ENCODE data around the gene PODN. TPM values are rescaled to one million over a fixed set of nuclear protein-coding genes. Genes with fewer than 3 reads are reported as not detected.

PODN gene
- total RNA-seq, 1 donor from 2014 or later = 4.6 TPM

GRCh38 chr1:53083636-53084588, 21.9 kb downstream of the PODN start:
- no peak for DNase-seq (ENCODE audit: low spot score in 2 of 2, unreplicated experiment in 2 of 2)
- Mint-ChIP-seq H3K27ac (no peak overlapping the region), H3K9me3 (no peaks in the 10 kb centered on the region), H3K4me1 (peaks cover 8% of the 10 kb centered on the region), H3K27me3 (ENCODE audit: low read depth) (peaks cover 2% of the 10 kb centered on the region), H3K36me3 (no peaks in the 10 kb centered on the region), H3K4me3 (no peak overlapping the region)
- TF ChIP-seq CTCF (IDR thresholded peaks at IDR 0.05; ENCODE audit: unreplicated experiment) = no peak

- no peak for DNase-seq (ENCODE audit: low spot score in 2 of 2, unreplicated experiment in 2 of 2)
- peaks cover 8% of the 10 kb centered on the region for H3K4me1 Mint-ChIP-seq
- TF ChIP-seq CTCF (IDR thresholded peaks at IDR 0.05; ENCODE audit: unreplicated experiment) = no peak
- no peaks in the 10 kb centered on the region for H3K27me3 Mint-ChIP-seq (ENCODE audit: low read depth)
- no peak overlapping the region for H3K27ac Mint-ChIP-seq
- no peaks in the 10 kb centered on the region for H3K9me3 Mint-ChIP-seq
- H3K4me3 Mint-ChIP-seq = no peak overlapping the region
- no peaks in the 10 kb centered on the region for H3K36me3 Mint-ChIP-seq
Measured at GRCh38 chr1:53084589-53084971, 22.6 kb downstream of the PODN start.

DNA sequence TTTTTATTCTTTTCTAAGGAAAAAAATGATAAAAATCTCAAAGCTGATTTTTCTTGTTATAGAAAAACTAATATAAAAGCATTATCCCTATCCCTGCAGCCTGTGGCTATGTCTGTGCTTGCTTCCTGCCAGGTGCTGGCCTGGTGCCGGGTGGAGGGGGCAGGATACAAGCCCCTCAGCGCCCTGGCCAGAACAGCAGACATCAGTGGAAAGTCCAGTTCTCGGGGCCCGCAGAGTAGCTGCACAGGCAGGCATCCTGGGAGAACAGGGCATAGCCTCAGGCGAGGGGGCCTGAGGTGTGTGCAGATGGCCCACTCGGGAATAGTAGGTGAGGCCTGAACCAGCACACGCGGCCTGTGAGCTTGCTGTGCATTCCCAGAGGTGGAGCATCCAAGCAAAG, 23.4 kb downstream of the PODN start:
- no peak for DNase-seq (ENCODE audit: low spot score in 2 of 2, unreplicated experiment in 2 of 2)
- Mint-ChIP-seq H3K9me3 (no peaks in the 10 kb centered on the region), H3K4me3 (no peak overlapping the region), H3K4me1 (peaks cover 8% of the 10 kb centered on the region), H3K27me3 (ENCODE audit: low read depth) (no peaks in the 10 kb centered on the region), H3K27ac (no peak overlapping the region), H3K36me3 (no peaks in the 10 kb centered on the region)
- TF ChIP-seq CTCF (IDR thresholded peaks at IDR 0.05; ENCODE audit: unreplicated experiment) = no peak

DNA sequence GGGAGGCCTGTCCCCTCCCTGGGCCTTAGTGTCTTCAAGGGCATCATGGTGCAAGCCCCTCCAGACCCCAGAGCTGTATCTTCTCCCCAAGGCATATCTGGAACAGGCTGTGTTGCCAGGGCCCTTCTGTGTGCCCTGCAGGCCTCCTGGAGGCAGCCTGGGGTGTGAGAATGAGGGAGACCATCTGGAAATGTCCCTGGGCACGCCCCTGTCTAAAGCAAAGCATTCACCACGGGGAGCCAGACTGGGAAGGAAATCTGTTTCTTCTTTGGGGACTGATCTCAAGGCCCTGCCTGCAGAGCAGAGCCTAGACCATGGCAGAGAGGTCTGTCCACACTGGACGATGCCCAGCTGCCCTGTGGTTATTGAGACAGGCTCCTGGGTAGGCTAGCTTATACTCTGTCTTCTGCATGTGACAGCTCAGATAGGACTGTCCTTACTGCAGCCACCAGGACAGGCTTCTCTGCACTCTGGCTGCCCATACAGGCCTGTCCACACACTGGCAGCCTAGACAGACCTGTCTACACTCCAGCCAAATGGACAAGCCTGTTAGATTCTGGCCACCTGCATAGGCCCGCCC, 24.6 kb downstream of the PODN start:
- Mint-ChIP-seq H3K4me1 (peaks cover 8% of the 10 kb centered on the region), H3K27me3 (ENCODE audit: low read depth) (no peaks in the 10 kb centered on the region), H3K9me3 (no peaks in the 10 kb centered on the region), H3K4me3 (no peak overlapping the region), H3K36me3 (no peaks in the 10 kb centered on the region), H3K27ac (no peak overlapping the region)
- DNase-seq (ENCODE audit: low spot score in 2 of 2, unreplicated experiment in 2 of 2) = no peak
- TF ChIP-seq CTCF (IDR thresholded peaks at IDR 0.05; ENCODE audit: unreplicated experiment) = no peak

- no peak for TF ChIP-seq CTCF (IDR thresholded peaks at IDR 0.05; ENCODE audit: unreplicated experiment)
- no peak overlapping the region for H3K27ac Mint-ChIP-seq
- H3K9me3 Mint-ChIP-seq = no peaks in the 10 kb centered on the region
- H3K36me3 Mint-ChIP-seq = no peaks in the 10 kb centered on the region
- H3K4me1 Mint-ChIP-seq = peaks cover 8% of the 10 kb centered on the region
- no peak for DNase-seq (ENCODE audit: low spot score in 2 of 2, unreplicated experiment in 2 of 2)
- no peak overlapping the region for H3K4me3 Mint-ChIP-seq
- no peaks in the 10 kb centered on the region for H3K27me3 Mint-ChIP-seq (ENCODE audit: low read depth)
Measured at GRCh38 chr1:53087332-53088285, 25.6 kb downstream of the PODN start.
